ENCODE data around the gene ASPSCR1. TPM values are rescaled to one million over a fixed set of nuclear protein-coding genes. Genes with fewer than 3 reads are reported as not detected.

ASPSCR1 gene
- total and polyA plus RNA-seq, 2 of the 13 experiments (the other 11 are each of a cell fraction or from before 2014, with no cell fraction given): 274 to 314 TPM

- peak; percentile 92 for TF ChIP-seq ZNF407 (CRISPR knock-in tag; IDR thresholded peaks at IDR 0.05; ENCODE audit: not compliant biosample characterization)
- TF ChIP-seq MNT (IDR thresholded peaks at IDR 0.05): peak; percentile 63
- peak; percentile 75 for TF ChIP-seq ETV5 (CRISPR knock-in tag; IDR thresholded peaks at IDR 0.05; ENCODE audit: borderline replicate concordance)
- TF ChIP-seq MYNN (CRISPR knock-in tag; IDR thresholded peaks at IDR 0.05; ENCODE audit: low read depth): peak; percentile 76; the same call in 1 of the 2 replicates
- peak; percentile 93; the same call in 1 of the 2 replicates for TF ChIP-seq ZNF234 (CRISPR knock-in tag; conservative IDR thresholded peaks at IDR 0.05)
- TF ChIP-seq ZNF530 (CRISPR knock-in tag; IDR thresholded peaks at IDR 0.05; ENCODE audit: low read depth): no peak; the same call in none of the 2 replicates
- TF ChIP-seq SP5 (CRISPR knock-in tag; IDR thresholded peaks at IDR 0.05; ENCODE audit: borderline replicate concordance, low read depth): peak; percentile 94
- peak; percentile 98 for TF ChIP-seq ZNF749 (CRISPR knock-in tag; IDR thresholded peaks at IDR 0.05; ENCODE audit: borderline replicate concordance)
- peak; percentile 14 for TF ChIP-seq ATF3 (CRISPR knock-in tag; IDR thresholded peaks at IDR 0.05)
- peak; percentile 89 for TF ChIP-seq NCOA5 (CRISPR knock-in tag; IDR thresholded peaks at IDR 0.05)
- TF ChIP-seq MAF1 (CRISPR knock-in tag; IDR thresholded peaks at IDR 0.05; ENCODE audit: borderline replicate concordance): 0 out of 2 replicates have a peak, but pooled peaks have one; percentile 44
- peak; percentile 36 for TF ChIP-seq ZNF639 (CRISPR knock-in tag; conservative IDR thresholded peaks at IDR 0.05)
- TF ChIP-seq ZNF3 (CRISPR knock-in tag; IDR thresholded peaks at IDR 0.05): peak; percentile 53; the same call in 1 of the 2 replicates
- peak; percentile 97 for TF ChIP-seq ZNF232 (CRISPR knock-in tag; IDR thresholded peaks at IDR 0.05; ENCODE audit: borderline replicate concordance)
- TF ChIP-seq NFE2 (CRISPR knock-in tag; IDR thresholded peaks at IDR 0.05): 0 out of 2 replicates have a peak, but pooled peaks have one; percentile 25
- peak; percentile 84 for TF ChIP-seq ZNF616 (CRISPR knock-in tag; IDR thresholded peaks at IDR 0.05; ENCODE audit: low read depth)
- peak; percentile 90 for TF ChIP-seq FOXO1 (CRISPR knock-in tag; IDR thresholded peaks at IDR 0.05)
- peak; percentile 94 for TF ChIP-seq ZSCAN25 (CRISPR knock-in tag; IDR thresholded peaks at IDR 0.05)
Measured at GRCh38 chr17:81992306-81993102, 15.1 kb downstream of the ASPSCR1 start (continued).
